RWPE1 (cell line): ENCODE data around the gene DYRK1B.

Experiments
- CTCF ChIA-PET: fragments of 350-600 bp; sonication (Branson Sonifier 250); formaldehyde crosslinking; extraction: SDS; loops from one replicate; lab custom pipeline; 2021; lab: Yijun Ruan, JAX
- POLR2A ChIA-PET: fragments of 400-600 bp; formaldehyde crosslinking; extraction: SDS; loops from one replicate; lab custom pipeline; 2020; ENCODE audit warnings: antibody characterized with exemption; ENCODE audit not compliant: low non-redundant PET; lab: Yijun Ruan, JAX
- DNase-seq: peaks from one replicate; pipeline ENCODE4 v3.0.0; 2012; ENCODE audit warnings: low spot score
- H3K27ac ChIP-seq: fragments of 450-650 bp; 2 replicates; pipeline ENCODE4 v1.5.1; 2017
- CTCF ChIP-seq: fragments of 450-650 bp; conservative IDR thresholded peaks from 2 replicates; pipeline ENCODE4 v1.5.1; 2017; ENCODE audit warnings: low read depth, mild to moderate bottlenecking

The DYRK1B gene

DNA sequence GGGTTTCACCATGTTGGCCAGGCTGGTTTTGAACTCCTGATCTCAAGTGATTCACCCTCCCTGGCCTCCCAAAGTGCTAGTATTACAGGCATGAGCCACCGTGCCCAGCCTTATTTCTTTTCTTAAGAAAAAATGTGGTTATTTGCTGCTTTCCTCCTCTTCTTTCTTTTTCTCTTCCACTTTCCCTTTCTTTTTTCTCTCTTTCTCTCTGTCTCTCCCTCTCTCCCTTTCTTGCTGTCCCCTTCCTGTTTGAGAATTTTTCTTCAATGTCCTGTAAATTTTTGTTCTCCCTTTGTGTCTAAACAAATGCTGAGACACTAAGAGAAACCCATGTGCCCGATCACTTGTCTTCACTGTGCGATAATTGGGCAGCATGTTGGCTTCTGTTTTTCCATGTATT, 53.1 kb downstream of the DYRK1B start:
- no peak overlapping the region for H3K27ac ChIP-seq
- TF ChIP-seq CTCF = no peak
- DNase-seq = no peak
- ChIA-PET POLR2A (no interaction called here), CTCF (interaction anchor here (0.6 kb wide), 1 partner anchor 9 kb away, joined by 3 read pairs; no protein-coding TSS in a partner anchor)

GRCh38 chr19:39778763-39779162, 55.2 kb downstream of the DYRK1B start, which contains the start of gene LEUTX:
TSS of gene LEUTX (plus strand) at chr19:39778854. CDS start at chr19:39778921, 67 bp downstream.
- TF ChIP-seq CTCF = no peak
- H3K27ac ChIP-seq = no peak within 1 kb of the TSS
- CTCF ChIA-PET = interaction anchor here (0.6 to 0.7 kb wide), 2 partner anchors 10 to 449 kb away, joined by 3 to 4 read pairs; no protein-coding TSS in a partner anchor
- no peak for DNase-seq
- POLR2A ChIA-PET = no interaction called here
